K562 (cell line): ENCODE measurements around the gene HDHD3. TPM values are rescaled to one million over a fixed set of nuclear protein-coding genes. Genes with fewer than 3 reads are reported as not detected.

Experiments used
- CCNT2 ChIP-seq: IDR thresholded peaks from 2 replicates; pipeline ENCODE4 v1.6.1; 2011; ENCODE audit warnings: borderline replicate concordance, low read depth, mild to moderate bottlenecking, moderate library complexity, mixed read lengths, low read length; ENCODE audit not compliant: insufficient read length; ENCODE audit errors: extremely low read depth
- CREB3L1 ChIP-seq: fragments of 450-650 bp; IDR thresholded peaks from 2 replicates; pipeline ENCODE4 v1.6.1; 2014; ENCODE audit warnings: low read depth, mild to moderate bottlenecking, moderate library complexity, borderline replicate concordance
- ELF2 ChIP-seq: fragments of 250-450 bp; sonication (Bioruptor Pico); IDR thresholded peaks from 2 replicates; pipeline ENCODE4 v1.5.0; 2021; ENCODE audit warnings: mild to moderate bottlenecking
- FOXJ3 ChIP-seq: sonication (generic); formaldehyde crosslinking; IDR thresholded peaks from 2 replicates; pipeline ENCODE4 v1.4.0; 2020; ENCODE audit warnings: mild to moderate bottlenecking, missing genetic modification reagents
- FOXP4 ChIP-seq: sonication (generic); formaldehyde crosslinking; IDR thresholded peaks from 2 replicates; pipeline ENCODE4 v1.8.0; 2022; ENCODE audit warnings: mild to moderate bottlenecking, missing genetic modification reagents, borderline replicate concordance
- HMGN3 ChIP-seq: IDR thresholded peaks from 2 replicates; pipeline ENCODE4 v1.6.1; 2011; ENCODE audit warnings: borderline replicate concordance, low read depth, mild to moderate bottlenecking, mixed read lengths, low read length; ENCODE audit not compliant: insufficient read length; ENCODE audit errors: extremely low read depth
- LCOR ChIP-seq: sonication (generic); formaldehyde crosslinking; IDR thresholded peaks from 2 replicates; pipeline ENCODE4 v1.8.0; 2022; ENCODE audit warnings: mild to moderate bottlenecking, missing genetic modification reagents
- MTF1 ChIP-seq: fragments of 250-450 bp; sonication (Bioruptor Pico); IDR thresholded peaks from 2 replicates; pipeline ENCODE4 v1.9.0; 2021; ENCODE audit warnings: moderate library complexity, mild to moderate bottlenecking, inconsistent platforms, borderline replicate concordance
- NFE2L1 ChIP-seq: fragments of 450-650 bp; IDR thresholded peaks from 2 replicates; pipeline ENCODE4 v1.6.1; 2016; ENCODE audit warnings: missing genetic modification characterization, low read depth, mild to moderate bottlenecking, missing compliant biosample characterization, moderate library complexity, borderline replicate concordance
- PCBP2 ChIP-seq: fragments of 200-400 bp; formaldehyde crosslinking; IDR thresholded peaks from 2 replicates; pipeline ENCODE4 v1.6.1; 2018; ENCODE audit warnings: low read length, low read depth, mild to moderate bottlenecking, moderate library complexity; ENCODE audit not compliant: poor library complexity, severe bottlenecking
- PRPF4 ChIP-seq: fragments of 200-400 bp; formaldehyde crosslinking; IDR thresholded peaks from one replicate; pipeline ENCODE4 v1.6.1; 2017; ENCODE audit warnings: low read length, low read depth, mild to moderate bottlenecking; ENCODE audit not compliant: insufficient read depth, poor library complexity, severe bottlenecking
- PTBP1 ChIP-seq: fragments of 200-400 bp; formaldehyde crosslinking; IDR thresholded peaks from 2 replicates; pipeline ENCODE4 v1.6.1; 2017; ENCODE audit warnings: low read depth, low read length
- STAG1 ChIP-seq: sonication (generic); formaldehyde crosslinking; IDR thresholded peaks from 2 replicates; pipeline ENCODE4 v1.5.0; 2020; ENCODE audit warnings: missing genetic modification reagents, borderline replicate concordance
- SUPT5H ChIP-seq: fragments of 450-650 bp; IDR thresholded peaks from 2 replicates; pipeline ENCODE4 v1.6.1; 2016
- TGIF2 ChIP-seq: sonication (generic); formaldehyde crosslinking; IDR thresholded peaks from 2 replicates; pipeline ENCODE4 v1.8.1; 2022; ENCODE audit warnings: mild to moderate bottlenecking, missing genetic modification reagents, moderate library complexity
- THAP12 ChIP-seq: fragments of 250-450 bp; sonication (Bioruptor Pico); IDR thresholded peaks from 2 replicates; pipeline ENCODE4 v1.9.0; 2021; ENCODE audit warnings: mild to moderate bottlenecking, inconsistent platforms
- ZFP36 ChIP-seq: fragments of 150-350 bp; IDR thresholded peaks from 2 replicates; pipeline ENCODE4 v1.6.1; 2018; ENCODE audit warnings: low read length, low read depth; ENCODE audit not compliant: partially characterized antibody
- ZNF140 ChIP-seq: fragments of 250-450 bp; sonication (Bioruptor Pico); IDR thresholded peaks from 2 replicates; pipeline ENCODE4 v1.8.0; 2021; ENCODE audit warnings: moderate library complexity, mild to moderate bottlenecking, inconsistent platforms
- ZNF274 ChIP-seq: IDR thresholded peaks from 2 replicates; pipeline ENCODE4 v1.6.1; 2011; ENCODE audit warnings: low read depth, mild to moderate bottlenecking, low read length, moderate library complexity, borderline replicate concordance
- polyA plus RNA-seq, 8 experiments: library from polyadenylated mRNA; depleted of rRNA in 4 of 8; stranded (reverse) in 5 of 8; unstranded in 3 of 8; fragments of >200 nt; fragmentation: Nextera tagmentation in 2 of 8; fragmentation: Illumina TruSeq in 1 of 8; extraction: Ambion mirVana in 2 of 8; extraction: Trizol in 1 of 8; gene quantifications; 2 replicates each; pipeline versions ENCODE4 v1.2.1 to v1.2.3, GENCODE V29; 2011 to 2014; ENCODE audit warnings: inconsistent platforms in 1 of 8, missing spikeins in 1 of 8
- total RNA-seq, 7 experiments: library from RNA; depleted of rRNA in 6 of 7; stranded (reverse); fragments of >200 nt in 6 of 7; fragmentation: Illumina TruSeq in 2 of 7; extraction: Trizol in 2 of 7; gene quantifications; 2 replicates each; pipeline versions ENCODE4 v1.2.1 to v1.2.3, GENCODE V29; 2011 to 2021; ENCODE audit warnings: low replicate concordance in 1 of 7

The HDHD3 gene
- total and polyA plus RNA-seq, 9 of the 15 experiments (the other 6 are each of a cell fraction or from before 2014, with no cell fraction given) = 1.1 to 19.1 (median 10.9) TPM

- TF ChIP-seq PRPF4 (no peak), CCNT2 (peak; percentile 89), ELF2 (CRISPR knock-in tag) (no peak), PTBP1 (no peak), STAG1 (no peak), HMGN3 (peak; percentile 68), MTF1 (CRISPR knock-in tag) (no peak), ZFP36 (no peak), LCOR (CRISPR knock-in tag) (peak; percentile 51; the same call in 1 of the 2 replicates), THAP12 (CRISPR knock-in tag) (no peak), ZNF140 (CRISPR knock-in tag) (no peak), CREB3L1 (no peak), FOXJ3 (CRISPR knock-in tag) (no peak), SUPT5H (no peak), FOXP4 (no peak), ZNF274 (no peak), TGIF2 (CRISPR knock-in tag) (no peak; the same call in 1 of the 2 replicates), PCBP2 (no peak), NFE2L1 (tag) (no peak)
These were observed 7.6 kb downstream of the HDHD3 start (continued) for GRCh38 chr9:113368982-113369854.
